T-cell (primary cell): ENCODE results near the gene SRSF2. TPM values are rescaled to one million over a fixed set of nuclear protein-coding genes. Genes with fewer than 3 reads are reported as not detected.
"Not testable (repeated sequence)": the region's sequence is repeated elsewhere in the genome, so short reads cannot be mapped to it uniquely, and the experiment has no call there.

Experiments
- ATAC-seq, 4 experiments: fragments of 200-7000 bp in 3 of 4; fragments of 150-1000 bp in 1 of 4; cut with Tn5 transposase; replicated peaks in 1 of 4; 1 replicate in 3 of 4; 2 replicates in 1 of 4; pipeline ENCODE4 v1.10.0; 2021; ENCODE audit warnings: moderate library complexity in 3 of 4, mild to moderate bottlenecking in 2 of 4, moderate number of reproducible peaks in 1 of 4
- CTCF ChIA-PET, 2 donors: fragments of 300-600 bp; sonication (Branson Sonifier 250); formaldehyde crosslinking; loops; one replicate each; lab custom pipeline; 2022; ENCODE audit warnings: antibody characterized with exemption in 2 of 2; lab: Charles Lee
- POLR2A ChIA-PET, 2 donors: fragments of 300-600 bp; sonication (Branson Sonifier 250); formaldehyde crosslinking; loops; one replicate each; lab custom pipeline; 2022; ENCODE audit warnings: antibody characterized with exemption in 2 of 2; lab: Charles Lee
- DNase-seq, 35 experiments: peaks; one replicate each; pipeline versions ENCODE4 v3.0.0 to v3.0.0-alpha.2; 2013 to 2023
- H3K27ac ChIP-seq: one replicate; pipeline ENCODE4 v1.5.1; 2013; ENCODE audit warnings: low read length
- H3K27me3 ChIP-seq, 2 experiments: replicated peaks in 1 of 2; 1 replicate in 1 of 2; 2 replicates in 1 of 2; pipeline versions ENCODE4 v1.6.1 to v1.7.0; 2013; ENCODE audit warnings: low read length in 1 of 2, mixed read lengths in 1 of 2; ENCODE audit not compliant: control insufficient read depth in 2 of 2, insufficient read depth in 2 of 2; ENCODE audit errors: extremely low read depth in 1 of 2
- H3K36me3 ChIP-seq, 2 donors: 1 replicate in 1 of 2; 2 replicates in 1 of 2; pipeline versions ENCODE4 v1.6.1 to v1.7.0; 2013; ENCODE audit warnings: low read length in 1 of 2; ENCODE audit not compliant: control insufficient read depth in 2 of 2, insufficient read depth in 1 of 2; ENCODE audit errors: extremely low read depth in 1 of 2
- H3K4me1 ChIP-seq, 2 experiments: 1 replicate in 1 of 2; 2 replicates in 1 of 2; pipeline versions ENCODE4 v1.6.1 to v1.7.0; 2013; ENCODE audit warnings: low read length in 2 of 2, mixed read lengths in 1 of 2; ENCODE audit not compliant: insufficient read depth in 2 of 2, control insufficient read depth in 1 of 2; ENCODE audit errors: extremely low read depth in 1 of 2
- H3K4me3 ChIP-seq, 2 donors: 1 replicate in 1 of 2; 2 replicates in 1 of 2; pipeline versions ENCODE4 v1.5.1 to v1.7.0; 2013; ENCODE audit warnings: mild to moderate bottlenecking in 2 of 2, low read length in 1 of 2, moderate library complexity in 1 of 2; ENCODE audit not compliant: control insufficient read depth in 1 of 2; ENCODE audit errors: extremely low read depth in 1 of 2
- H3K9me3 ChIP-seq: 2 replicates; pipeline ENCODE4 v1.7.0; 2013
- H3K27ac Mint-ChIP-seq, 2 donors: one replicate each; pipeline ENCODE4 v1.8.0; 2020 to 2021; ENCODE audit warnings: mild to moderate bottlenecking in 2 of 2, mixed read lengths in 2 of 2
- H3K27me3 Mint-ChIP-seq, 2 donors: one replicate each; pipeline ENCODE4 v1.8.0; 2021 to 2022; ENCODE audit warnings: mixed read lengths in 2 of 2
- H3K36me3 Mint-ChIP-seq: one replicate; pipeline ENCODE4 v1.8.0; 2021; ENCODE audit warnings: mixed read lengths
- H3K4me1 Mint-ChIP-seq, 3 donors: one replicate each; pipeline ENCODE4 v1.8.0; 2020 to 2022; ENCODE audit warnings: mixed read lengths in 3 of 3, mild to moderate bottlenecking in 1 of 3
- H3K4me3 Mint-ChIP-seq, 3 donors: one replicate each; pipeline ENCODE4 v1.8.0; 2020 to 2022; ENCODE audit warnings: mild to moderate bottlenecking in 3 of 3, mixed read lengths in 3 of 3, moderate library complexity in 3 of 3
- H3K9me3 Mint-ChIP-seq, 3 donors: one replicate each; pipeline ENCODE4 v1.8.0; 2020 to 2022; ENCODE audit warnings: mixed read lengths in 3 of 3
- WGBS: methylation state at CpG from one replicate; pipeline ENCODE4 v1.1.5; 2013; ENCODE audit warnings: missing lambda C conversion rate; ENCODE audit not compliant: insufficient coverage; 5-methylcytosine and 5-hydroxymethylcytosine counted together
- total RNA-seq, 35 experiments: library from RNA in 6 of 35; stranded (reverse) in 6 of 35; fragments of 120-200 nt in 1 of 35; gene quantifications; one replicate each; pipeline versions ENCODE4 v1.2.1 to v1.2.4 and lab custom pipeline; 2013 to 2026

SRSF2 gene
- total RNA-seq, 5 donors from 2014 or later (not counting 1 experiment from before 2014, with no cell fraction given), result 349 to 413 (median 382) TPM

GRCh38 chr17:76698466-76698977 is 38.6 kb downstream of the SRSF2 start:
- ATAC-seq, H3K36me3 ChIP-seq, POLR2A ChIA-PET, H3K27ac ChIP-seq, H3K9me3 Mint-ChIP-seq, H3K4me3 ChIP-seq, H3K36me3 Mint-ChIP-seq, DNase-seq, H3K9me3 ChIP-seq, H3K27me3 Mint-ChIP-seq, H3K27ac Mint-ChIP-seq, H3K4me3 Mint-ChIP-seq, H3K27me3 ChIP-seq: not testable (repeated sequence)
- WGBS, result 94% methylated on average over 4 of the region's 7 CpGs
- peaks cover 0 to 18% (median 0%) of the 10 kb centered on the region in 3 donors for H3K4me1 Mint-ChIP-seq
- CTCF ChIA-PET, result interaction anchor here (0.6 kb wide), 2 partner anchors 109 kb away, joined by 3 read pairs; no protein-coding TSS in a partner anchor
- H3K4me1 ChIP-seq, result peaks cover 0 to 34% of the 10 kb centered on the region in 2 experiments

GRCh38 chr17:76697702-76698465 is 39.2 kb downstream of the SRSF2 start:
- ATAC-seq (no peak), DNase-seq (no peak)
- no peaks in the 10 kb centered on the region for H3K9me3 Mint-ChIP-seq
- peaks cover 0 to 5% of the 10 kb centered on the region in 2 experiments for H3K27me3 ChIP-seq
- H3K9me3 ChIP-seq, result no peaks in the 10 kb centered on the region
- no peak overlapping the region for H3K27ac Mint-ChIP-seq
- H3K36me3 ChIP-seq, result no peaks in the 10 kb centered on the region
- no peaks in the 10 kb centered on the region for H3K36me3 Mint-ChIP-seq
- H3K4me1 Mint-ChIP-seq, result peaks cover 0 to 18% (median 0%) of the 10 kb centered on the region in 3 donors
- H3K4me3 ChIP-seq, result no peak overlapping the region
- POLR2A ChIA-PET, result no interaction called here
- CTCF ChIA-PET, result interaction anchor here in 1 of 2 donors (0.6 kb wide), 1 partner anchor 108 kb away, joined by 3 read pairs; no protein-coding TSS in a partner anchor
- no peak overlapping the region for H3K4me3 Mint-ChIP-seq
- H3K27ac ChIP-seq, result no peak overlapping the region
- 88% methylated on average over 12 of the region's 17 CpGs for WGBS
- peaks cover 0 to 34% of the 10 kb centered on the region in 2 experiments for H3K4me1 ChIP-seq
- H3K27me3 Mint-ChIP-seq, result no peaks in the 10 kb centered on the region

DNA sequence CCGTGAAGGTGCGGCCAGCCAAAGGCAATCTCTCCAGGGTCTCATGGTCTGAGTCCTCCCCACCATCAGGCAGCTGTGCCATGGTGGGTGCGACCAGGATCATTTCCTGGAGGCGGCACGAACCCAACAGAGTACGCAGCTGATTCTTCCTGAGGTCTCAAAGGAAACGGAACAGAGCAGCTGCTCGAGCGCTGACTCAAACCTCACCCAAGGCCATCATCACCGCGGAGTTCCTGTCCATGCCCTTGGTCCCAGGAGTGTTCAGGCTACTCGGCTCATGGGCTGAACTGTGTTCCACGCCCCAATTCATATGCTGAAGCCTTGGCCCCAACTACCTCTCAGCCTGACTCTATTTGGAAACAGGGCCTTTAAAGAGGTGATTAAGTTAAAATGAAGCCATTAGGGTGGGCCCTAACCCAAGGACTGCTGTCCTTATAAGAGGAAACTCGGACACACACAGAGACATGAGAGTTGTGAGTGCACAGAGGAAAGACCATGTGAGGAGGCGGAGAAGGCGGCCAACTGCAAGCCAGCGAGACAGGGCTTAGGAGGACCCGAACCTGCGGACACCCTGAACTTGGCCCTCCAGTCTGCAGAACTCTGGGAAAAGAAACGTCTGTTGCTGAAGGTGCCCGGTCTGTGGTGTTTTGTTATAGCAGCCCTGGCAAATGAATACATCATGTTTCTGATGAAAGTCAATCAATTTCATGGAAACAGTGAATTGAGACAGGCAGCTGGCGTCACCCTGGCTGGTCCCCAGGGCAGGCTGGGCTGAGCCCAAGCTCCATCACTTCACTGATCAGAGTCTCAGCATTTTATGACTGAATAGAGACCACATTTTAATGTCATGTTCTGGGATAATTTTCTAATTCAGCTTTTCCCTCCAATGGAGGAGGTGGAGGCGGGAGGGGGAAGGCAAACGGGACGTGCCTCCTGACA is 40.1 kb downstream of the SRSF2 start:
- DNase-seq (no peak), ATAC-seq (no peak)
- no peaks in the 10 kb centered on the region for H3K36me3 ChIP-seq
- Mint-ChIP-seq H3K4me3 (no peak overlapping the region), H3K4me1 (peaks cover 0 to 18% (median 0%) of the 10 kb centered on the region in 3 donors), H3K27me3 (no peaks in the 10 kb centered on the region), H3K27ac (no peak overlapping the region), H3K9me3 (no peaks in the 10 kb centered on the region), H3K36me3 (no peaks in the 10 kb centered on the region)
- no peak overlapping the region for H3K27ac ChIP-seq
- ChIA-PET POLR2A (no interaction called here), CTCF (no interaction called here)
- no peaks in the 10 kb centered on the region for H3K9me3 ChIP-seq
- H3K4me1 ChIP-seq, result peaks cover 0 to 34% of the 10 kb centered on the region in 2 experiments
- WGBS, result 77% methylated on average over 19 of the region's 25 CpGs
- no peak overlapping the region for H3K4me3 ChIP-seq
- peaks cover 0 to 5% of the 10 kb centered on the region in 2 experiments for H3K27me3 ChIP-seq

- H3K27ac Mint-ChIP-seq, result no peak overlapping the region
- Histone ChIP-seq H3K27me3 (peaks cover 0 to 5% of the 10 kb centered on the region in 2 experiments), H3K9me3 (no peaks in the 10 kb centered on the region), H3K36me3 (no peaks in the 10 kb centered on the region), H3K27ac (no peak overlapping the region), H3K4me3 (no peak overlapping the region), H3K4me1 (peaks cover 0 to 28% of the 10 kb centered on the region in 2 experiments)
- no peak for DNase-seq
- 89% methylated on average over 13 of the region's 16 CpGs for WGBS
- H3K27me3 Mint-ChIP-seq, result no peaks in the 10 kb centered on the region
- CTCF ChIA-PET, result interaction anchor here in 1 of 2 donors (0.6 kb wide), 1 partner anchor 9 kb away, joined by 4 read pairs; no protein-coding TSS in a partner anchor
- no peaks in the 10 kb centered on the region for H3K36me3 Mint-ChIP-seq
- peaks cover 0 to 16% (median 0%) of the 10 kb centered on the region in 3 donors for H3K4me1 Mint-ChIP-seq
- ATAC-seq, result no peak
- H3K9me3 Mint-ChIP-seq, result no peaks in the 10 kb centered on the region
- H3K4me3 Mint-ChIP-seq, result no peak overlapping the region
- POLR2A ChIA-PET, result no interaction called here
These were observed 41.9 kb downstream of the SRSF2 start for GRCh38 chr17:76695059-76695831.

GRCh38 chr17:76691379-76692191 is 45.5 kb downstream of the SRSF2 start:
- H3K4me3 ChIP-seq, result no peak overlapping the region
- 95% methylated on average over 12 of the region's 14 CpGs for WGBS
- peaks cover 0 to 5% of the 10 kb centered on the region in 2 experiments for H3K27me3 ChIP-seq
- peaks cover 0 to 7% (median 0%) of the 10 kb centered on the region in 3 donors for H3K4me1 Mint-ChIP-seq
- H3K9me3 ChIP-seq, result no peaks in the 10 kb centered on the region
- H3K9me3 Mint-ChIP-seq, result no peaks in the 10 kb centered on the region
- peaks cover 4% of the 10 kb centered on the region for H3K36me3 Mint-ChIP-seq
- peaks cover 0 to 9% of the 10 kb centered on the region in 2 experiments for H3K4me1 ChIP-seq
- H3K27ac ChIP-seq, result no peak overlapping the region
- DNase-seq (no peak), ATAC-seq (no peak)
- H3K36me3 ChIP-seq, result no peaks in the 10 kb centered on the region
- peaks cover 0 to 2% of the 10 kb centered on the region in 2 donors for H3K27me3 Mint-ChIP-seq
- CTCF ChIA-PET, result interaction anchor here (0.6 to 1.1 kb wide), 3 partner anchors 10 to 389 kb away, joined by 3 read pairs; no protein-coding TSS in a partner anchor
- H3K27ac Mint-ChIP-seq, result no peak overlapping the region
- no peak overlapping the region for H3K4me3 Mint-ChIP-seq
- POLR2A ChIA-PET, result no interaction called here
